Osteoblast (primary cell): Measurements from ENCODE around the gene KRT6B. TPM values are rescaled to one million over a fixed set of nuclear protein-coding genes. Genes with fewer than 3 reads are reported as not detected.

Experiments used
- DNase-seq: peaks from one replicate; pipeline ENCODE4 v3.0.0; 2011; ENCODE audit warnings: low spot score, mixed read lengths; ENCODE audit not compliant: insufficient read length; ENCODE audit errors: missing footprints
- H2AFZ ChIP-seq: 2 replicates; pipeline ENCODE4 v1.6.0; 2011; ENCODE audit warnings: mild to moderate bottlenecking, low read length
- H3K27ac ChIP-seq: 2 replicates; pipeline ENCODE4 v1.5.1; 2011; ENCODE audit warnings: mild to moderate bottlenecking, low read depth, low read length, moderate library complexity
- H3K27me3 ChIP-seq: 2 replicates; pipeline ENCODE4 v1.6.0; 2012; ENCODE audit warnings: mild to moderate bottlenecking, control low read depth, inconsistent platforms, low read length, moderate library complexity; ENCODE audit not compliant: insufficient read depth
- H3K36me3 ChIP-seq: 2 replicates; pipeline ENCODE4 v1.5.1; 2011; ENCODE audit warnings: mild to moderate bottlenecking, low read length, control low read depth, moderate library complexity; ENCODE audit not compliant: insufficient read depth
- H3K4me1 ChIP-seq: 2 replicates; pipeline ENCODE4 v1.5.1; 2011; ENCODE audit warnings: mild to moderate bottlenecking, low read length, control low read depth, moderate library complexity; ENCODE audit not compliant: insufficient read depth
- H3K4me2 ChIP-seq: 2 replicates; pipeline ENCODE4 v1.6.0; 2011; ENCODE audit warnings: mild to moderate bottlenecking, low read length; ENCODE audit not compliant: insufficient read depth
- H3K4me3 ChIP-seq: fragments of 200-600 bp; sonication (generic); 3 replicates; pipeline ENCODE4 v1.5.1; 2012; ENCODE audit warnings: mild to moderate bottlenecking, low read length, inconsistent platforms; ENCODE audit not compliant: insufficient read depth
- H3K79me2 ChIP-seq: 2 replicates; pipeline ENCODE4 v1.6.0; 2012; ENCODE audit warnings: mild to moderate bottlenecking, low read length, control low read depth, inconsistent platforms; ENCODE audit not compliant: insufficient read depth
- H3K9me3 ChIP-seq: 2 replicates; pipeline ENCODE4 v1.5.1; 2011; ENCODE audit warnings: low read depth, low read length, control low read depth
- H4K20me1 ChIP-seq: 2 replicates; pipeline ENCODE4 v1.6.0; 2012; ENCODE audit warnings: mild to moderate bottlenecking, low read length, control low read depth; ENCODE audit not compliant: insufficient read depth
- total RNA-seq: library from RNA; depleted of rRNA; stranded (reverse); fragments of >200 nt; gene quantifications from 2 replicates; pipeline ENCODE4 v1.2.3, GENCODE V29; 2012
- TF ChIP-seq, protein P1 (sequence below): IDR thresholded peaks from 2 replicates; pipeline ENCODE4 v1.5.1; 2011; ENCODE audit warnings: mild to moderate bottlenecking, low read depth, low read length, moderate library complexity; ENCODE audit errors: extremely low read depth

KRT6B gene
- total RNA-seq, 1 donor: not detected

DNA sequence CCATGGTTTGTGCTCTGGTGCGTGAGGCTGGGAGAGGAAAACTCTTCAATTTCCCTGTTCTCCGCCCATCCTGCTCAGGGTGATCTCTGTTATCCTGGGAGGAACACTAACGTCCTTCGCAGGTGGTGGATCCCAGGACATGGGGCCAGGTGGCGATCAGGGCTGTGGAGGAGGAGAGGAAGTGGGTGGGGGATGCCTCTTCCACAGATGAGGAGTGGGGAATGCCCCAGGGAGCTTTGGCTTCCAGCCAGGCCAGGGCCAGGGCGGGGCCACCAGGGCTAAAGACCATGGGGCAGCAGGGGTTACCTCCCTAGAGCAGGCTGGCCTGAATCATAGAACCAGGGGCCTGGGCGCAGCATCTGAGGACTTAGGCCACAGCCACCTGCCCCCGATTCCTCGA, 14.4 kb downstream of the KRT6B start:
- no peaks in the 10 kb centered on the region for H3K9me3 ChIP-seq
- TF ChIP-seq, protein P1, sequence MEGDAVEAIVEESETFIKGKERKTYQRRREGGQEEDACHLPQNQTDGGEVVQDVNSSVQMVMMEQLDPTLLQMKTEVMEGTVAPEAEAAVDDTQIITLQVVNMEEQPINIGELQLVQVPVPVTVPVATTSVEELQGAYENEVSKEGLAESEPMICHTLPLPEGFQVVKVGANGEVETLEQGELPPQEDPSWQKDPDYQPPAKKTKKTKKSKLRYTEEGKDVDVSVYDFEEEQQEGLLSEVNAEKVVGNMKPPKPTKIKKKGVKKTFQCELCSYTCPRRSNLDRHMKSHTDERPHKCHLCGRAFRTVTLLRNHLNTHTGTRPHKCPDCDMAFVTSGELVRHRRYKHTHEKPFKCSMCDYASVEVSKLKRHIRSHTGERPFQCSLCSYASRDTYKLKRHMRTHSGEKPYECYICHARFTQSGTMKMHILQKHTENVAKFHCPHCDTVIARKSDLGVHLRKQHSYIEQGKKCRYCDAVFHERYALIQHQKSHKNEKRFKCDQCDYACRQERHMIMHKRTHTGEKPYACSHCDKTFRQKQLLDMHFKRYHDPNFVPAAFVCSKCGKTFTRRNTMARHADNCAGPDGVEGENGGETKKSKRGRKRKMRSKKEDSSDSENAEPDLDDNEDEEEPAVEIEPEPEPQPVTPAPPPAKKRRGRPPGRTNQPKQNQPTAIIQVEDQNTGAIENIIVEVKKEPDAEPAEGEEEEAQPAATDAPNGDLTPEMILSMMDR: no peak
- H3K4me2 ChIP-seq: no peak overlapping the region
- H3K4me3 ChIP-seq: no peak overlapping the region
- H3K79me2 ChIP-seq: no peaks in the 10 kb centered on the region
- no peak for DNase-seq
- H2AFZ ChIP-seq: no peak overlapping the region
- no peaks in the 10 kb centered on the region for H3K36me3 ChIP-seq
- H4K20me1 ChIP-seq: no peaks in the 10 kb centered on the region
- H3K27ac ChIP-seq: no peak overlapping the region
- H3K4me1 ChIP-seq: peaks cover 26% of the 10 kb centered on the region
- H3K27me3 ChIP-seq: peaks cover 10% of the 10 kb centered on the region

DNA sequence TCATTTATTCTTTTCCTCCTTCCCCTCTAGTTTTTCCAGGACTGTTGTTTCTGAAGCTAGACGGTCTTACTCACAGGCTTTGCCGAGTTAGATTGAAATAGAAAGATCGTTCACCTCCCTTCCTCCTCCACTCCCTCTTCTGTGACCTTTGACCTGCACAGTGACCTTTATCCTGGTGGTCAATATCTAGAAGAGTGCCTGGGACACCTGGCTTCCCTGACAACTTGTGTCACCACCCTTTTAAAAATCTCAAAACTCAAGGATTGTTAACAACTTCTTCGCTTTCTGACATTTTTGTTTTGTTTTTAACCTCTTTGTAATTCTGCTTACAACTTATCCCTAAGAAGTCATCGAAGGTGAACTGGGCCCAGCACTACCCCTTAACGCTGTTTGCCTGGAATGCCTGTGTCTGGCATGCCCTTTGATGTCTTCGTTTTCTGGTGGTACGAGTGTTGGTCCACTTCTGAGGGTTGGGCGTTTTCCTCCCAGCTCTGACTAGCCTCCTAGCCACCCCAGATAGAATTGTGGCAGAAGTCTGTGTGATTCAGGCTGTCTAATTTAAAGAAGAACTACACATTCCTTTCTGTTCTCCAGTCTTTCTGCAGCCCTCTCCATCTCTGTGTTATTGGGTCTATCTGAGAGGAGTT, 15.0 kb downstream of the KRT6B start:
- peaks cover 15% of the 10 kb centered on the region for H3K27me3 ChIP-seq
- no peak for DNase-seq
- peaks cover 20% of the 10 kb centered on the region for H3K4me1 ChIP-seq
- H3K27ac ChIP-seq: no peak overlapping the region
- TF ChIP-seq, protein P1: no peak
- H2AFZ ChIP-seq: no peak overlapping the region
- no peak overlapping the region for H3K4me3 ChIP-seq
- H4K20me1 ChIP-seq: no peaks in the 10 kb centered on the region
- no peaks in the 10 kb centered on the region for H3K36me3 ChIP-seq
- H3K4me2 ChIP-seq: no peak overlapping the region
- no peaks in the 10 kb centered on the region for H3K79me2 ChIP-seq
- no peaks in the 10 kb centered on the region for H3K9me3 ChIP-seq

DNA sequence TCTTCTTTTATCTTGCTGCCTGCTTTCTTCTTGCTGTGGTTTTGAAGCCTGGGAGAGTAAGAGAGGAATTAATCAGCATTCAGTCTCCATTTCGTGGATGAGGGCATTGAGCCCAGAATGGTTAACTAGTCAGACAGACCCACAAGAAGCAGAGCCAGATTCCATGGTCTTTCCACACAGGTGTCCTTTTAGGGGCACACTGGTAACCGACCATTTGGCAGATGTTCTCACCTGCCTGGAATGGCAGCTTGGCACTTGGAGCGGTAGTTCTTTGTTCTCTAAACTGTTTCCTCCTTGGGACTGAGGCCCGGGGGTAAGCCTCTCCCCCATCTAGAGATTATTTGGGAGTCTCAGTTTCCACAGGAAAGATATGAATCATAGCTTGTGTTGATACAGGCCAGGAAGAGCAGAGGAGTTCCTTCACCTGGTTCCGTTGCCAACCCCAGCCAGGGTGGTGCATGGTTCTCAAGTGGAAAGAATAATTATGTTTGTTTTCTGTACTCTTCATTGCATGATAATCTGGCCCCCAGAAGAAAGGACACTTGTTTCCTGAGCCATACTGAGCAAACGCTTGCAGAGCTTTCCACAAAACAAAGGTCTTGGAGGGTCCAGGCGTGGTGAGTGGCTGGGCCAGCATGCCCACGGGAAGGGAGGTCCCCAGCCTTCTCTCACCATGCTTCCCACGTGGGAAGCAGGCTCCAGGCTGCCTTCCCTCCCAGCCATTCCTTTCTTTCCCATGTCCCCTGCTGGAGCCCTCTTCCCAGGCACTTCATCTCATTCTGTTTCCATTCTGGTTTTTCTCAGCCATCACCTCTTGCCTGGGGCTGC, 15.7 kb downstream of the KRT6B start:
- Histone ChIP-seq H4K20me1 (no peaks in the 10 kb centered on the region), H3K79me2 (no peaks in the 10 kb centered on the region), H3K4me1 (peaks cover 13% of the 10 kb centered on the region), H3K36me3 (no peaks in the 10 kb centered on the region), H3K27ac (no peak overlapping the region), H3K4me2 (no peak overlapping the region), H3K4me3 (no peak overlapping the region), H2AFZ (no peak overlapping the region), H3K9me3 (no peaks in the 10 kb centered on the region), H3K27me3 (peaks cover 23% of the 10 kb centered on the region)
- TF ChIP-seq, protein P1: no peak
- DNase-seq: no peak

DNA sequence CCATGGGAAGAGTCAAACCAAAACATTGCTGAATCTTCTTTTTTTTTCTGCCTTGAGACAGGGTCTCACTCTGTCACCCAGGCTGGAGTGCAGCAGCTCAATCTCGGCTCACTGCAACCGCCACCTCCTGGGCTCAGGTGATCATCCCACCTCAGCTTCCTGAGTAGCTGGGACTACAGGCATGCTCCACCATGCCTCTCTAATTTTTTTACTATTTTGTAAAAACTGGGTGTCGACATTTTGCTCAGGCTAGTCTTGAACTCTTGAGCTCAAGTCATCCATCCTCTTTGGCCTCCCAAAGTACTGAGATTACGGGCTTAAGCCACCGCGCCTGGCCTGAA, 16.3 kb downstream of the KRT6B start:
- Histone ChIP-seq H3K27me3 (peaks cover 29% of the 10 kb centered on the region), H3K36me3 (no peaks in the 10 kb centered on the region), H3K4me3 (no peak overlapping the region), H3K27ac (no peak overlapping the region), H2AFZ (no peak overlapping the region), H3K4me2 (no peak overlapping the region), H3K79me2 (no peaks in the 10 kb centered on the region), H3K4me1 (peaks cover 7% of the 10 kb centered on the region), H3K9me3 (no peaks in the 10 kb centered on the region), H4K20me1 (no peaks in the 10 kb centered on the region)
- DNase-seq: no peak
- TF ChIP-seq, protein P1: no peak
